DMS53 treated with DMSO at 0.1 percent for 48 hours (cell line): ENCODE data around the gene NLGN1.
A peak's percentile ranks its signal among the peaks of the same experiment; 100 is the strongest.

ENCODE experiments used
- DNase-seq: peaks from one replicate; lab custom pipeline; 2025; ENCODE audit not compliant: unreplicated experiment; lab: John Stamatoyannopoulos, UW

The NLGN1 gene

DNA sequence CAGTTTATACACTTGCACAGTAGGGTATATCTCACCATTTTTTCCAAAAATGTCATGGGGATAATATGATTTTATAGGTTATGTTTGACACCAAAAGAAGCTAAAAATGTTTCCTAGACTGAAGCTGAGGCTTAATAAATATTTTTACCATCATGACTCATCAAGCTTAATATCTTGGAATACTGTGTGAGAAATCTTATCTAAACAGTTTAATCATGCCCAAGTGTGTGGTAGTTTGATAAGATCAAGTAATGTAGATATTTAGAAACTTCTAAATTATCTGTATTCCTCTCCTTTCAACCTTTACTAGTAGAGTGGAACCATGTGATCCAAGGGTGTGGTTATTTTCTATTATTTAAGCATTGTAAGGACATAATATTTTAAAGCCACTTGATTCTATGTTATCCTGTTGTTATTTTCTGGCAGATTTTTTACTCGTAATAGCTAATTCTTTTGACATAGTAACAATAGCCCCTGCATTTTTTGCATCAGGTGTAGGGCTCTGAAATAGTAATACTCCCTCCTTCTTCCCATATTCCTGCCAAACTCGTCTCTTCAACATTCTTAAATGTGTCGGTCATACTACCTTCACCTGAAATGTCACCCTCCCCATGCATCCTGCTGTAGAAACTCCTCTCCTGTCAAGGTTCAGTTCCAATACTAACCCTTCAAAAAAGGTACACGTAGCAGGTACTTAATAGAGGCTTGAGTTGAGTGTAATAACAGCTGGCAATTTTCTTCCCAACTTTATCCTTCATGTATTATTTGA, 729.6 kb downstream of the NLGN1 start:
- no peak for DNase-seq

- no peak for DNase-seq
These were observed 734.5 kb downstream of the NLGN1 start for GRCh38 chr3:174132006-174132405.

GRCh38 chr3:174132421-174133042, 735.0 kb downstream of the NLGN1 start:
- DNase-seq: peak; percentile 25

- no peak for DNase-seq
These were observed 748.5 kb downstream of the NLGN1 start for GRCh38 chr3:174146008-174146407.

DNA sequence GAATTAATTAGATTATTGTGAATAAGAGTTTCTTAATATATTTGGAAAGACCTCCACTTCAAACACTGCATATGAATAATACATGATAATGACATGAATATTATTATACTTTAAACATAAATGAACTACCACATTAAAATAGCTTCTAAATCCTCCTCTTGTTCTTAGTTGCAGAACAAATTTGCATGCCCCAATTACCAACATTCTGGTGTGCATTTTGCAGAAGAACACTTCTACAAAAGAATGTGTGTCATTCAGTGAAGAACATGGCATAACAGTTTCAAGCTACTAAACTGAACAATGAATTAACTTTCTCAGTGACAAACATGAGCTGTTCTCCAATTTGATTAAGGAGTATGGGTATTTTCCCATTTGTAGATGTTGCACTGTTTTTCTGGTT, 750.3 kb downstream of the NLGN1 start:
- DNase-seq: no peak

GRCh38 chr3:174153871-174154270, 756.3 kb downstream of the NLGN1 start:
- no peak for DNase-seq

DNA sequence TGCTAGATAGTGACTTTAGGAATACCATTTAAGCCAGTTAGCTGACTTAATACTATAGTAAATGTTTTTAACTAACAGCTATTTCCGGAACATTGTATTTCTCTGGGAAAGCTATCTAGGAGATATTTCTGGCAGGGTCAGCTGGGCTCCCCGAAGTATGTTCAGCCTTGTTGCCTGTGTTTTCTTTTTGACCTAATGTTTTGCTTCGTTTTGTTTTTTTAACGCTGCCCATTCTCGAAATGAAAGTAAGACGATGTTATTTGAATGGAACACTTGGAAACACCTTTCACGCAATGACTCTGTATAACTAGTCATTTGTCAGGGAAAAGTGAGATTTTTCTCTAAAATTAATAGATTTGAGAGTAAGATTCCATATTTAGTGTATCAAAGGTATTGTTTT, 758.7 kb downstream of the NLGN1 start:
- no peak for DNase-seq

DNA sequence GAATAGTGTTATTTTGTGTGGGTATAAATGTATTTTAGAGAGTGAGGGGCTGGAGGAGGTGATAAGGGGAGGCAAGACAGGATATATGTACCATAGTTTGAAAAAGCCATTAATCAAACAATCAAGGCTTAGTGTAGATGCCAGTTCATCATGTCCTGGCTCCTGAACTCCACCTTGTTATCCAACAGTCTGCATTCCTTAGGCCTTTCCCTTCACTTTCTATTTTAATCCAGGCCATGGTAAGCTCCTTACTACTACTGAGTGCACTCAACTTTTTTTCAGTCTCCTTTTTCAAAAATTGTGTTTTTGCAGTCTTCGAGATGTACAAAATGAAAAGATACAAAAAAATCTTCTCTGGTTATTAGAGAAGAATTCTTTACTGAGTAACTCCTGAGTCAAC, 761.1 kb downstream of the NLGN1 start:
- DNase-seq: no peak

GRCh38 chr3:174159604-174160003, 762.1 kb downstream of the NLGN1 start:
- no peak for DNase-seq

DNA sequence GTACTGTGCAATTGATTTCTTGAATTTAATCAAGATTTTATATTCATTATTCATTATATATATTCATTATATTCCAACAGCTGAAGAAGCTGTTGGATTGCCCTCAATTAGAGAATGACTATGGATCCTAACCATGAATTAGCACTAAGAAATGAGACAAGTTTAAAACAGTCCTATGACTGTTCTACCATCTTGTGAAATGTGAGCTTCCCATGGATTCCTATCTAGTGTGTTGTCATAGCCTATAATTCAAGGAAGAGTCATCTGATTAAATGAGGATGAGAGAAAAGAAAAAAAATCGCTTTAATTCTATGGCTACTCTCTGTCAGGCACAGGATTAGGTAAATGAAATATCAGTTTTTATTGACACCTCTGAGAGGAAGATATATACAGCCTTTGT, 765.0 kb downstream of the NLGN1 start:
- no peak for DNase-seq

DNA sequence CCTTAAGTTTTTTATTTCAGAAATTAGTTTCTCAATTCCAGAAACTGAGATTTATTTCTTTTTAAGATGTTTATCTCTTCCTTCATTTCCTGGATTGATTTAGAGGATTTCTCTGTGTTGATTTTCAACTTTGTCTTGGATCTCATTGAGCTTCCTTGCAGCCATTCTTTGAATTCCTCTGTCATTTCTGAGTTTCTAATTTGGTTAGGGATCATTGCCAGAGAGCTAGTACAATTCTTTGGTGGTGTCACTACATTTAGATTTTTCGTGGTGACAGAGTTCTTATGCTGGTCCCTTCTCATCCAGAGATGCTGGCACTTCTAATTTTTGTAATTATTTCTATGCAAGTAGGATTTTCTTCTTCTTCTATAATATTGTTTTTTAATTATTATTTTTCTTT, 770.5 kb downstream of the NLGN1 start:
- no peak for DNase-seq

DNA sequence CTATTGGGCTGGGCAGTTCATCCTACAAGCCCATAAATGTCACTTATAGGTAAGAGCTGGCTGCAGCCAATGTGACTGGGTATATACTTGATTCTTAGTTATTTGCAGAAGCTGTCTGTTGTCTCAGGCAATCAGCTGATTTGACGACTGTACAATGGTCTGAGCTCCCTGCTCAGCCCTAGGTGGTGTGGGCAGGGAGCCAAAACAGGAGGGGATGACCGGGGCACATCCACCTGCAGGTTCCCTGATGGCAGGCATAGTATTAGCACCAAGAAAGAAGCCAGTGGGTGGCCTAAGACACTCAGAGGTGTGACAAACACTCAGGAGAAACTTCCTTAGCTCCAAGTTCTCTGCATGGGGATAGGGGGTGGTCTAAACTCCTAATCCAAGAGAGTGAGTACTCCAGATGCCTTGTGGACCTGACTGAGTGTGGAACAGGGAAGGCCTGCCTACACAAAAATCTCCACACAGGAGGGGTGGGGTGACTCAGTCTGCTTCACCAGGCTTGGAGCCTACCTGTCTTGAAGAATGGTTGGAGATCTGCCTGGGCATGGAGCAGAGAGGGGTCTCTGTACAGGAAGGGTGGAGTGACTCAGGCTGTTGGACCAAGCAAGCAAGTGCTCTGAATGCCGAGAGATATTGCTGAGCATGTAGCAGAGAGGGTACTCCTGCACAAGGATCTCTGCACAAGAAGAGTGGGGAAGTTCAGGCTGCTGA, 771.2 kb downstream of the NLGN1 start:
- no peak for DNase-seq

DNA sequence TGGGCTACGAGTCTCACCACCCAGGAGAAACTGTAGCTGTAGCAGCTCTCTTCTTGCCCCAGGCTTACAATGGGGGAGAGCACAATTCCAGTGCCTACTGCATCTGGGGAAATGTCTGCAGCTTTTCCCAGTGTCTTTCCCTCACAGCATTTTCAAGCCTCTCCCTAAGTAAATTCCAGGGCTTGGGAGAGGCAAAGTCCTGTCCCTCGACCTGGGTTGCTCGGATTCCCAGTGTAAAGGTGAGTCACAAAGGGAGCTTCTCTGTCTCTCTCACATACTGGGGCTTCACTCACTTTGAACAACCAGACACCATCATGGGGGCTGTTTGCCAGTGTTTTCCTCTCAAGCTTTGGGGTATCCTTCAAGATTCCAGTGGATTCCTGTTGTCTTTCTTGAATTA, 772.2 kb downstream of the NLGN1 start:
- DNase-seq: no peak

- DNase-seq: no peak
These were observed 772.7 kb downstream of the NLGN1 start for GRCh38 chr3:174170248-174170647.

DNA sequence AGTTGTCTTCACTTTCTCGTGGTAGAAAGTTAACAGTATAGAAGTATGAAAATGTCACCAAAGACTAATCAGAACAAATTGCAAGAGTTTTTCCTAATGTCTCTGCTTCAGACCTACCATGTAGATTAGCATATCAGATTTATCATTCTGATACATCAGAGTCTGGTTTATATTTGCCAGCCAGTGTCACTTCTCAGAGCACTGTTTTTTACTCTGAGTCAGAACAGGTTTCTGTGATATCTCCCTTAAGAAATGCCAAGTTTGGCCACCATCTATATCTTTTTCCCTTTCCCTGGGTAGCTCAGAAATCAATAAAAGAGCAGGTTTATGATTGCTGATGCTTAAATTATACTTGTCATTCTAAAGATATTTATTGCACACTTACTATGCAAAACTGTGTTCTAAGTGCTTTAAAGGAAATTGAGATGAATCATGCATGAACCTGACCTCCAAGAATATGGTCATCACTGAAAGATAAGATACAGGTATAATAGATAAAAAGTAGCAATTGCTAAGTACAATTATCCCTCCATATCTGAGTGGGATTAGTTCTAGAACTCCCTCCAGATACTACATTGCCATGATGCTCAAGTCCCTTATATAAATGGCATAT, 788.9 kb downstream of the NLGN1 start:
- DNase-seq: no peak

DNA sequence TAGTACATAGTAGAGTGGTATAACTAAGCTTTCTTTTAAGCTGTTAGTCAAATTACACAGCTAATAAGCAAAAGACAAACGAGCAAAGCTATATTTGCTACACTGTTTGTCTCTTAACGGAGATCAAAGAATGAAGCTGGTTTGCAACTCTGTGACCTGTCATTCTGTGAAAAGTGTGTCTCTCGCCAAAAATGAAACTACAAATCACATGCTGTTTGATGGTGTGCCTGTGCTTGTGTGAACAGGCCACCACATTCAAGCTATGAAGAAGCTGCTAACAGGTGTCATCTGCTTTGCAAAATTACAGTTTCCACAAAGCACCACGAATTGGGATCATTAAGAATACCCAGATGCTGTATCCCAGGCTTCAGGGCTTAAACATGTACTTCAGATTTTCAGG, 793.8 kb downstream of the NLGN1 start:
- no peak for DNase-seq

DNA sequence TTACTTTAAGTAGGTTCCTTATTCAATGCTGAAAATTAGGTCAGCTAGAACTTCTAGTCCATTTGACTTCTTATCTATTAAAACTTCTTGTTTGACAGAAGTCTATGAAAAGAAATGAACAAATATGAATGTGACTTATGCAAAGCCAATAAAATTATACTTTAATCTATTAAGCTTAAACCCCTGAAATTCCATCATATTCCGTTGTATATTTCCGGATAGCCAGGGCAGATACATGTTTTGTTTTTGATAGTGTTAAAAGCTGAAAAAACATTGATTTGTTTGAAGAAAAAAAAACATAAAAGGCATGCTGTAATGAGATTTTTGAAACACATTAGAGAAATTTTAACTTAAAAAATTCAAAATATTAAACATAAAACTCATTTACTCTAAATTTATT, 794.4 kb downstream of the NLGN1 start:
- DNase-seq: no peak

DNA sequence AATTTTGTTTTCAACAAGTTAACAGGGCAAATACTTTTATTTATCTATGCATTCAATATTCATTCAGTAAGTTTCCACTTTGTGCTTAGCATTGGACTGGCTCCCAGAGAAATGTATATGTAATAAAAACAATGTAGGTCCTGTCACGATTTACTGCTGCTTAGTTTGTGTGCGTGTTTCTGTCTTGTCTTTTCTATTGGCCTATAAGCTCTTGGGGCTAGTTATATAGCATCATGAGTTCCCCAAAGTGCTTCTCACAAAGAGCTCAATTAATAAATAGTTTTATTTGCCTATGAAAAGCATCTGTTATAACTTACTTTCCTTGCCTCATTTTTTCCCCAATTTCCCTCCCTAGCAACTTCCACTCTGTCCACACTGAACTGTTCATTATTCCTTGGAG, 794.9 kb downstream of the NLGN1 start:
- DNase-seq: no peak

- no peak for DNase-seq
These were observed 796.1 kb downstream of the NLGN1 start for GRCh38 chr3:174193604-174194003.

DNA sequence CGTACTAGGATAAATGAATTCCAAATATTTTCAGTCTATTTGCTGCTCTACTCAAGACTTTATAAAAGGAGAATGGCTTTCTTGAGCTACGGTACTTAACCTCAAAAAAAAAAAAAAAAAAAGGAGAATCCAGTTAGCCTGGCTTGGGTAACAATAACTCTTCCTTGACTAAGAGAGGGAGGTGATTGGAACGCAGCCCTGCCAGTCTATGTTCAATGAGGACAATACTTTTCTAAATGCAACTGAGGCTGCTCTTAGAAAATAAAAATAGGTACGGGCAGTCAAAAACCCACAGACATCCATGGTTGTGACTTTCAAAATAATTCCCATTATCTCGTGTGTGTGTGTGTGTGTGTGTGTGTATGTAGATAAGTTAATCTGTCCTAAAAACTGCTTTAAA, 799.9 kb downstream of the NLGN1 start:
- DNase-seq: no peak

- DNase-seq: peak; percentile 52
These were observed 800.7 kb downstream of the NLGN1 start for GRCh38 chr3:174198199-174198598.

DNA sequence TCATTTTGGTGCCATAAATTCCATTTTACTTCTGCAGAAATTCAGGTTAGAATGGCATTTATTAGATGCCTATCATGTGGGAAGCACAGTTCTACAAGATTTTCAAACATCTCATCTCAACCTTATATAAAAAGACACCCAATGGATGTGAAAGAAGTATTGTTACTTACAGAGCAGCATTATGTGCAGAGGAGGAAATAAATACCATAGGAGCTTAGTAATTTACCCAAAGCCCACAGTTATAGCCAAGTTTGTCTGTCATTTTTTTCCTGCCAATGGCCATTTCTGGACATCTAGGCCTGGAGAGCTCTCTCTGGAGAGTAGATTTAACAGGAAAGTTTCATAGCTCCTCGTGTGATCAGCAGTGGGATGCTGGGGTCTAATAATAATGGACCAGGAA, 802.2 kb downstream of the NLGN1 start:
- DNase-seq: no peak
